Tibial nerve (tissue), 4 donors: ENCODE measurements around the gene AQP2. TPM values are rescaled to one million over a fixed set of nuclear protein-coding genes. Genes with fewer than 3 reads are reported as not detected.

Experiments
- DNase-seq, 2 donors: peaks; one replicate each; pipeline ENCODE4 v3.0.0-alpha.2; 2019; ENCODE audit warnings: low spot score in 2 of 2
- H3K27ac ChIP-seq, 4 donors: fragments of 200-600 bp; sonication (generic) in 3 of 4; one replicate each; pipeline ENCODE4 v1.5.1; 2017 to 2019; ENCODE audit warnings: mild to moderate bottlenecking in 1 of 4
- H3K27me3 ChIP-seq, 2 donors: fragments of 200-600 bp; sonication (generic) in 1 of 2; one replicate each; pipeline versions ENCODE4 v1.5.1 to v1.6.0; 2017 to 2019
- H3K36me3 ChIP-seq, 3 donors: fragments of 200-600 bp; sonication (generic); one replicate each; pipeline ENCODE4 v1.5.1; 2018 to 2019
- H3K4me1 ChIP-seq, 4 donors: fragments of 200-600 bp; sonication (generic) in 3 of 4; one replicate each; pipeline ENCODE4 v1.5.1; 2017 to 2019
- H3K4me3 ChIP-seq, 4 donors: fragments of 200-600 bp; sonication (generic) in 3 of 4; one replicate each; pipeline ENCODE4 v1.5.1; 2017 to 2019; ENCODE audit warnings: mild to moderate bottlenecking in 1 of 4, moderate library complexity in 1 of 4
- H3K9me3 ChIP-seq, 4 donors: fragments of 200-600 bp; sonication (generic) in 3 of 4; one replicate each; pipeline ENCODE4 v1.5.1; 2017 to 2019
- EP300 ChIP-seq, 2 donors: sonication (generic); formaldehyde crosslinking; IDR thresholded peaks; one replicate each; pipeline ENCODE4 v1.6.1; 2017; ENCODE audit warnings: antibody characterized with exemption in 2 of 2, mild to moderate bottlenecking in 1 of 2
- POLR2A ChIP-seq, 2 donors: fragments of 450-650 bp; IDR thresholded peaks; one replicate each; pipeline ENCODE4 v1.6.1; 2017; ENCODE audit warnings: antibody characterized with exemption in 2 of 2, mild to moderate bottlenecking in 2 of 2, moderate library complexity in 2 of 2
- WGBS, 2 donors: methylation state at CpG; one replicate each; pipeline ENCODE4 v1.1.5; 2018; 5-methylcytosine and 5-hydroxymethylcytosine counted together
- total RNA-seq, 4 donors: library from RNA; depleted of rRNA; stranded (reverse); fragments of >200 nt; gene quantifications; one replicate each; pipeline ENCODE4 v1.1.0, GENCODE V29; 2016
- TF ChIP-seq, protein P1 (sequence below), 5 experiments: fragments of 200-600 bp in 3 of 5; fragments of 450-650 bp in 2 of 5; sonication (generic) in 3 of 5; IDR thresholded peaks; one replicate each; pipeline ENCODE4 v1.5.1; 2016 to 2019; ENCODE audit warnings: antibody characterized with exemption in 5 of 5, mild to moderate bottlenecking in 3 of 5, moderate library complexity in 2 of 5

Gene AQP2
- total RNA-seq, 4 donors from 2014 or later = not detected

- H3K9me3 ChIP-seq = no peaks in the 10 kb centered on the region
- TF ChIP-seq, protein P1, sequence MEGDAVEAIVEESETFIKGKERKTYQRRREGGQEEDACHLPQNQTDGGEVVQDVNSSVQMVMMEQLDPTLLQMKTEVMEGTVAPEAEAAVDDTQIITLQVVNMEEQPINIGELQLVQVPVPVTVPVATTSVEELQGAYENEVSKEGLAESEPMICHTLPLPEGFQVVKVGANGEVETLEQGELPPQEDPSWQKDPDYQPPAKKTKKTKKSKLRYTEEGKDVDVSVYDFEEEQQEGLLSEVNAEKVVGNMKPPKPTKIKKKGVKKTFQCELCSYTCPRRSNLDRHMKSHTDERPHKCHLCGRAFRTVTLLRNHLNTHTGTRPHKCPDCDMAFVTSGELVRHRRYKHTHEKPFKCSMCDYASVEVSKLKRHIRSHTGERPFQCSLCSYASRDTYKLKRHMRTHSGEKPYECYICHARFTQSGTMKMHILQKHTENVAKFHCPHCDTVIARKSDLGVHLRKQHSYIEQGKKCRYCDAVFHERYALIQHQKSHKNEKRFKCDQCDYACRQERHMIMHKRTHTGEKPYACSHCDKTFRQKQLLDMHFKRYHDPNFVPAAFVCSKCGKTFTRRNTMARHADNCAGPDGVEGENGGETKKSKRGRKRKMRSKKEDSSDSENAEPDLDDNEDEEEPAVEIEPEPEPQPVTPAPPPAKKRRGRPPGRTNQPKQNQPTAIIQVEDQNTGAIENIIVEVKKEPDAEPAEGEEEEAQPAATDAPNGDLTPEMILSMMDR (IDR thresholded peaks at IDR 0.05) = no peak
- TF ChIP-seq EP300 (IDR thresholded peaks at IDR 0.05) (no peak), POLR2A (IDR thresholded peaks at IDR 0.05) (no peak)
- no peak overlapping the region for H3K4me3 ChIP-seq
- no peak overlapping the region for H3K27ac ChIP-seq
- no peaks in the 10 kb centered on the region for H3K36me3 ChIP-seq
- DNase-seq = no peak
- peaks cover 0 to 48% (median 20%) of the 10 kb centered on the region in 4 donors for H3K4me1 ChIP-seq
- peaks cover 0 to 19% of the 10 kb centered on the region in 2 donors for H3K27me3 ChIP-seq
- 64 to 72% methylated on average over 13 of the region's 13 CpGs for WGBS, 2 donors
Observed at GRCh38 chr12:49964849-49965624, 14.5 kb downstream of the AQP2 start.

- Histone ChIP-seq H3K27ac (no peak overlapping the region), H3K9me3 (no peaks in the 10 kb centered on the region), H3K4me1 (peaks cover 0 to 48% (median 21%) of the 10 kb centered on the region in 4 donors), H3K27me3 (peaks cover 0 to 11% of the 10 kb centered on the region in 2 donors), H3K36me3 (no peaks in the 10 kb centered on the region), H3K4me3 (no peak overlapping the region)
- 66 to 82% methylated on average over 6 of the region's 6 CpGs for WGBS, 2 donors
- DNase-seq = no peak
- TF ChIP-seq, protein P1 (IDR thresholded peaks at IDR 0.05) = no peak
- TF ChIP-seq POLR2A (IDR thresholded peaks at IDR 0.05) (no peak), EP300 (IDR thresholded peaks at IDR 0.05) (no peak)
Observed at GRCh38 chr12:49965836-49966235, 15.3 kb downstream of the AQP2 start.

GRCh38 chr12:49966511-49967041 is 16.0 kb downstream of the AQP2 start:
- WGBS, 2 donors = 40% methylated on average over 16 of the region's 16 CpGs
- TF ChIP-seq, protein P1 (IDR thresholded peaks at IDR 0.05) = no peak
- TF ChIP-seq EP300 (IDR thresholded peaks at IDR 0.05) (no peak), POLR2A (IDR thresholded peaks at IDR 0.05) (no peak)
- Histone ChIP-seq H3K9me3 (no peaks in the 10 kb centered on the region), H3K4me3 (no peak overlapping the region), H3K36me3 (no peaks in the 10 kb centered on the region), H3K27ac (peak overlapping the region in 1 of 4 donors; percentile 38), H3K27me3 (peaks cover 0 to 6% of the 10 kb centered on the region in 2 donors), H3K4me1 (peaks cover 0 to 45% (median 18%) of the 10 kb centered on the region in 4 donors)
- DNase-seq = no peak

GRCh38 chr12:49967042-49967776 is 16.7 kb downstream of the AQP2 start:
- peak; percentile 79 to 90 for DNase-seq
- Histone ChIP-seq H3K4me1 (peaks cover 0 to 48% (median 18%) of the 10 kb centered on the region in 4 donors), H3K4me3 (peak overlapping the region; percentile 5 to 36 (median 25)), H3K9me3 (no peaks in the 10 kb centered on the region), H3K36me3 (no peaks in the 10 kb centered on the region), H3K27me3 (peaks cover 0 to 6% of the 10 kb centered on the region in 2 donors), H3K27ac (peak overlapping the region in 1 of 4 donors; percentile 51)
- 3 to 5% methylated on average over 11 to 38 of the region's 40 CpGs for WGBS, 2 donors
- no peak for TF ChIP-seq POLR2A (IDR thresholded peaks at IDR 0.05)
- TF ChIP-seq, protein P1 (IDR thresholded peaks at IDR 0.05) = peak; percentile 66 to 96 (median 86)
